ENCODE data around the gene LYPLAL1.
"Not testable (repeated sequence)": the region's sequence is repeated elsewhere in the genome, so short reads cannot be mapped to it uniquely, and the experiment has no call there.

Gene LYPLAL1

GRCh38 chr1:219163401-219163954, 10.2 kb upstream of the LYPLAL1 start:
- DNase-seq = no peak

DNA sequence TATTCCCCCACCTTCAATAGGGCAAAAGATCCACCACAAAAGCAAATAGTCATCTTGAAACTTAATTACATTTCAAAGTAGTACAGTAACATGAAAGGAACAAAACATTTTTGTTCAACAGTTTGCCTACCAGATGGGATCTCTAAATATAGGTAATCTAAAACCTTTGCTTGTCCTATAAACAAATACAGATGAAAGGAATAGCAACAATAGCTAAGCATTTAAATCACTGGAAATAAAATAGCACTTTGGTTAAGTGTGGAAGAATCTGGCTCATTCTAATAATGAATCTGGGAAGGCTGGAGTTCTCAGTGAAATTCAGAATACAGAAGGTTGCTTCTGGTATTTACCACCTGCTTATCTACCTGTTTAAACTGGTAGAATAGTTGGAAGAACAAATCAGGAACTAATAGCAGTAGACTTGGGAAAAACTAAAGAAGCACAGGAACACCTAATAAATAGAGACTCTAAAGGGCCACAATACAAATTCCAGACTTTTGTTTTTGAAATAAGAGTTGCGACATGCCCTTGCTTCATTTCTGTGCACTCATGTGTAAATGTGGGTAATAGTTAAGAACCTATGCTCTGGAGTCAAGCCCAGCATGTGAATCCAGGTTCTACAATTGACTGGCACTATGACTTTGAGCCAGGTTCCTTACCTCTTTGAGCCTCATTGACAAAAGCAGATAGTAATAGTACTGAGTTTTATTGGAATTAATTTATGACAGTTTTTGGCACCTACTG, 2.3 kb upstream of the LYPLAL1 start:
- no peak for DNase-seq

DNA sequence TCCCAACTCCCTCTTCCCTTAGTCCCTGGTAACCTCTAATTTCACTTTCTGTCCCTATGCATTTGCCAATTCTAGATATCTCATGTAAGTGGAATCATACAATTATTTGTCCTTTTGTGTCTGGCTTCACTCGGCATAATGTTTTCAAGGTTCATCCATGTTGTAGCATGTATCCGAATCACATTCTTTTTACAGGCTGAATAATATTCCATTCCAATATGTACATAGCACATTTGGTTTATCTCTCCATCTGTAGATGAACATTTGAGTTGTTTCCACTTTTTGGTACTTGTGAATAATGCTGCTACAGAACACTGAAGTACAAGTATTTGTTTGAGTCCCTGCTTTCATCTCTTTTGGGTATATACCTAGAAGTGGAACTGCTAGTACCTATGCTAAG, 857 bp upstream of the LYPLAL1 start:
- DNase-seq = no peak

DNA sequence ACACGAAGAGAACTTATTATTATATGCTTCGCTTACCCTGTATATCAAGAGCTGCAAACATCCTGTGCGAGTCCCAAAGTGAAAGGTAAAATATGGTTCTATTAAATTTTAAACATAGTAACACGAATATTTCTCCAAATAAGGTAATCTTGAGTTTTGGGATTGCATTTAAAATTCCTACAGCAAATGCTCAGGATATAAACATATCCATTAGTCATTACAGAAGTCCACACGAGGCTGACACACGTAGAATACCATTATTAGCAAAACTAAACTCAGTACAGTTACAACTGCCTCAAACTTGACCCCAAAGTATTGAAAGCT, 282 bp upstream of the LYPLAL1 start:
- no peak for DNase-seq

DNA sequence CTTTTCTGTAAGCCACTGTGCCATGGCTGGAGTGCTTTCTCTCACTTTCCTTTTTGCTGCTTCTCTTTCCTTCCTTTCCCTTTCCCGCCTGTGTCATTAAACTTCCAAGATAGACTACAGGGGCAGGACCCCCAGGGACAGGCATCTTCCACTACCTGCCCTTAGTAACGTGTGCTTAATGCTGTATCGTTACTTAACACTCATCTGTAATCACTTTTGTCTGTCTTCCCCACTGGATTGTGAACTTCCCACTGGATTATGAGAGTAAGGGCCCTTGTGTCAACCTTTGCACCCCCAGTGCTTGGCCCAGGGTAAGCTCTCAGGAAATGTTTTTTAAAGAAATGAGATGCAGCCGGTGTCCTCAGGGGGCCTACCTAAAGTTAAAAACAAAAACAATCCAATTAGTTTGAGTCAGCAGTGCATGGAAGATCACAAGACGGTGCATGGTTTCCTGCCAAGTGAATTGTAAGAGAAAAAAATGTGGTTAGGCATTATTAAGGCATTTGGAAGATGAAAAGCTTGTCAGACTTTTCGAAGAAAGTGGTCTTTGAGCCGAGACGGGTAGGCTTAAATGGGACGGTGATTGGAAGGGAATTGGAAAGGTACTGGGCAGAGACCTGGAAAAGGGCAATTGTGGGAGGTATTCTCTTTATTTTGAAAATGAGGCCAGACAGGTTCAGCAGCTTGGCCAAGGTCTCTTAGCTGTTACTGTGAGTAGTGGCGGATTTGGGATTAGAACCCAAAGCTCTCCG, 958 bp downstream of the LYPLAL1 start:
- DNase-seq = no peak

GRCh38 chr1:219175212-219175564, 1.5 kb downstream of the LYPLAL1 start:
- no peak for DNase-seq

DNA sequence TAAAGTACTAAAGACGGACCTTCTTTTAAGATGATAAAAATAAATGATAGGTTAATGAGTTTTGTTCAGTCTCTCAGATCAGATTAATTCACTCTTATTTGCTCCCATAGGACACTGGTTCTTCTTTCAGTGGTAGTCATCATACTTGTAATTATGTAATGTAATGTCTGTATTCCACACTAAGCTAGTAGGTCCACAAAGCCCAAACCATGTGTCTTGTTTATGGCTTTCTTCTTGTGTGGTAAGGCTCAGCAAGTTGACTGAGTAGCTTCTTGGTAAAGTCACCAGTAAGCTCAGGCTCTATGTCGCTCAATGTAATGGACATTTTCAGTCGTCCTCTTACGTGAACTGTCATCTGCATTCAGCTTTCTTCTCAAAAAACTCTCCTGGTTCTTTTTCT, 2.5 kb downstream of the LYPLAL1 start:
- no peak for DNase-seq

DNA sequence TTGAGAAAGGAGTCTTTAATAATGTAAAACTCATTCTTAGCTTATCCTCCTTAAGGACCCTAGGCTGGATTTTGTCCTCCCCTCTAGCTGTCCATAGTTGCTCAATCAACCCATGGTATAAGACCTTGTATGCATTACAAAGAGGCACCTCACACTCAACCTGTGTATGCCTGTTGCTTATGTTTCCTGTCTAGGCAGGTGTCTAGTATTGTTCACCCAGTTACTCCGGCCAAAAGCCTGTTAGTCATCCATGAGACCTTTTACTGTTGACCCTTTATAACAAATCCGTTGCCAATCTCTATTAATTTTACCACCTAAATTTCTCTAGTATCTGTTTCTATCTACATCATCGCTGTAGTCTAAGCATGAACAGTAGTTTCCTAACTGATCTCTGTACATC, 3.7 kb downstream of the LYPLAL1 start:
- DNase-seq = no peak

GRCh38 chr1:219177940-219178339, 4.3 kb downstream of the LYPLAL1 start:
- DNase-seq = no peak

- DNase-seq = no peak
Observed at GRCh38 chr1:219179293-219179692, 5.6 kb downstream of the LYPLAL1 start.

GRCh38 chr1:219184337-219184736, 10.7 kb downstream of the LYPLAL1 start:
- no peak for DNase-seq

- DNase-seq = no peak
Observed at GRCh38 chr1:219185486-219186117, 11.9 kb downstream of the LYPLAL1 start.

- no peak for DNase-seq
Observed at GRCh38 chr1:219188331-219188803, 14.7 kb downstream of the LYPLAL1 start.

- DNase-seq = no peak
Observed at GRCh38 chr1:219189021-219189824, 15.5 kb downstream of the LYPLAL1 start.

GRCh38 chr1:219189952-219190351, 16.3 kb downstream of the LYPLAL1 start:
- DNase-seq = no peak

DNA sequence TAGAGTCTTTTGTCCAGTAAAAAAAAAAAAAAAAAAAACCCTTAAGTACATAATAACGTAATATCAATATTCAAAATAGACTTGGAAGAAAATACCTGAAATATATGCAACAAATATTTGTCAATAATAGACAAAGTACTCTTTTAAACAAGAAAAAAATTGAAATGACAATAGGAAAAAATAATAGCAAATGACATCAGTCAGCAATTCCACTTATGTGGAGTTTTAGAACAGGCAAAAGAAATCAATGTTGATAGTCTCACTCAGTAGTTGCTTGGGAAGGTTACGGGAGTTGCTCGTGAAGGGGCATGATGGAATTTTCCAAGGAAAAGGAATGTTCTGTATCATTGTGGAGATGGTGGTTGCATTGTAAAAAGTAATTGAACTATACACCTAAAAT, 16.9 kb downstream of the LYPLAL1 start:
- DNase-seq = no peak

GRCh38 chr1:219195833-219196232, 22.2 kb downstream of the LYPLAL1 start:
- not testable (repeated sequence) for DNase-seq

- no peak for DNase-seq
Observed at GRCh38 chr1:219201656-219202055, 28.0 kb downstream of the LYPLAL1 start.

DNA sequence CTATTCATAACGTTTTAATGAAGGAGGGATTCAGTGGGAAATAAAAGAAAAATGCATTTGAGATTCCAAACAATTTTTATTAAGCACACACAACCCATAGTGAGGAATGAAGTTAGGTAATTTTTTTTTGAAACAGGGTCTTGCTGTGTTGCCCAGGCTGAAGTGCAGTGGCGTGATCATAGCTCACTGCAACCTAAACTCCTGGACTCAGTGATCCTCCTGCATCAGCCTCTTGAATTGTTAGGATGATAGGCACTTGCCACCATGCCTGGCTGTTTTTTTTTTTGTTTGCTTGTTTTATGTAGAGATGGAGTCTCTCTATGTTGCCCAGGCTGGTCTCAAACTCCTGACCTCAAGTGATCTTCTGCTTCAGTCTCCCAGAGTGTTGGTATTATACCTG, 28.9 kb downstream of the LYPLAL1 start:
- DNase-seq = no peak

DNA sequence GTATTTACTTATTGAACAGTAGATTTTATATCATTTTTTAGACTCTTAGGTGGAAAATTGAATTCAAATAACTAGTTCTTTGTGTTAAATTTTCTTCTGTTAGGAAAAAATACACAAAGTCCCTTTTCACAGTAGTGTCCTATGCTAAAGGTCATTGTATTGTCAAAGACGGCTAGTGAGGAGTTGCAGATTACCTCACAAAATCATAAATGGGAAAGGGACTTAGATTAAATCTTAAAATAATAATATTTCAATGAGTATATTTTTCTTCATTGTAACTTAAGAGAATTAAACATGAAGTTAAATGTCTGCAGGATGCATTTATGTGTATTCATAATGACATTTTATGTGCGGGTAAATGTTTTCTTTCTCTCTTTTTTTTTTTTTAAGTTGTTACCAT, 32.7 kb downstream of the LYPLAL1 start:
- DNase-seq = no peak

- DNase-seq = no peak
Observed at GRCh38 chr1:219209578-219209977, 35.9 kb downstream of the LYPLAL1 start.

GRCh38 chr1:219210067-219210466, 36.4 kb downstream of the LYPLAL1 start:
- DNase-seq = no peak

DNA sequence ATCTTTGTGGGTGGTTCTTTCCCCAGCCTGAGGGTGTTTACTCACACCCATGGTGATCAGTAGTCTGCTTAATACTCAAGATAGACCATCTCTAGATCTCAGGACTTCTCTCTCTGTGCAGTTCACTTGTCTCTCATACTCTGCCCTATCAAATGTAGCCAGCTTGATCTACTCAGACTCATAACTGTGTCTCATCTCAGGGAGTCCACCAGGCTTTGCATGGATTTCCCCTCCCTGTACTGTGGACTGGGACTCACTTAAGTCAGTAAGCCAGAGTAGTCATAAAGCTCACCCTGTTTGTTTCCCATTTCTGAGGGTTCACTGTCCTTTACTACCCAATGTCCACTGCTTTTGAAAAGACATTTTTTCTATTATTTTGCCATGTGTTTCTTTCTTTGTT, 41.8 kb downstream of the LYPLAL1 start:
- DNase-seq = no peak
